K562 treated with DMSO at 1 percent for 4 hours (cell line): Measurements from ENCODE around the gene HOXA1. TPM values are rescaled to one million over a fixed set of nuclear protein-coding genes. Genes with fewer than 3 reads are reported as not detected.

ENCODE experiments used
- total RNA-seq: library from RNA; unstranded; fragments of 300-600 nt; gene quantifications from 2 replicates; pipeline ENCODE4 v1.2.3, GENCODE V29; 2022; ENCODE audit not compliant: insufficient read depth

HOXA1 gene
- total RNA-seq, result not detected in 2 replicates

GRCh38 chr7:27095897-27096767 is at the start of gene HOXA1:
Gene HOXA1, minus strand, starts transcription at chr7:27096000. Its CDS starts 88 bp downstream, at chr7:27095912.

GRCh38 chr7:27143023-27143949 is 47.5 kb upstream of the HOXA1 start, which contains the start of gene HOXA5:
Gene HOXA5, minus strand, starts transcription at chr7:27143681. Its CDS starts 74 bp downstream, at chr7:27143607.

GRCh38 chr7:27130540-27131389 is 35.0 kb upstream of the HOXA1 start, which contains the start of gene HOXA4:
Gene HOXA4, minus strand, starts transcription at chr7:27130757. Its CDS starts 24 bp downstream, at chr7:27130733.

GRCh38 chr7:27102581-27103442 is 7.0 kb upstream of the HOXA1 start, which contains the start of gene HOXA2:
Gene HOXA2, minus strand, starts transcription at chr7:27102683. Its CDS starts 183 bp downstream, at chr7:27102500.

Other genes starting within 250 kb of the HOXA1 start
- gene SKAP2, start 231.4 kb downstream of the HOXA1 start, total RNA-seq, result 6.6 and 7.3 TPM in 2 replicates
- gene HOXA2, start 6.7 kb upstream of the HOXA1 start, total RNA-seq, result not detected in 2 replicates
- not detected in 2 replicates for gene HOXA4, start 34.8 kb upstream of the HOXA1 start, total RNA-seq
- gene HOXA5, start 47.7 kb upstream of the HOXA1 start, total RNA-seq, result not detected in 2 replicates
- not detected in 2 replicates for gene HOXA6, start 51.8 kb upstream of the HOXA1 start, total RNA-seq
- gene HOXA3, start 56.6 kb upstream of the HOXA1 start, total RNA-seq, result not detected in 2 replicates
- not detected in 2 replicates for gene HOXA7, start 60.7 kb upstream of the HOXA1 start, total RNA-seq
- gene HOXA9, start 69.5 kb upstream of the HOXA1 start, total RNA-seq, result not detected in 2 replicates
- not detected in 2 replicates for gene HOXA10, start 78.3 kb upstream of the HOXA1 start, total RNA-seq
- not detected in 2 replicates for gene HOXA11, start 89.2 kb upstream of the HOXA1 start, total RNA-seq
- gene HOXA13, start 104.1 kb upstream of the HOXA1 start, total RNA-seq, result not detected in 2 replicates
- not detected in 2 replicates for gene EVX1, start 146.8 kb upstream of the HOXA1 start, total RNA-seq